ENCODE measurements around the gene AGO3. TPM values are rescaled to one million over a fixed set of nuclear protein-coding genes. Genes with fewer than 3 reads are reported as not detected.

Gene AGO3
- total and polyA plus RNA-seq, 10 of the 15 experiments (the other 5 are each of a cell fraction or from before 2014, with no cell fraction given), result 3.9 to 35.2 (median 12.5) TPM

- TF ChIP-seq RCOR1 (conservative IDR thresholded peaks at IDR 0.05; ENCODE audit: low read depth, low read length), result no peak
- no peak for TF ChIP-seq NRF1 (conservative IDR thresholded peaks at IDR 0.05; ENCODE audit: low read depth, low read length)
- TF ChIP-seq NR2C1 (IDR thresholded peaks at IDR 0.05), result no peak
- TF ChIP-seq CUX1 (IDR thresholded peaks at IDR 0.05; ENCODE audit: insufficient replicate concordance, low read depth, low read length), result no peak
- TF ChIP-seq RELB (IDR thresholded peaks at IDR 0.05; ENCODE audit: low read depth), result no peak
- no peak for TF ChIP-seq ZNF622 (IDR thresholded peaks at IDR 0.05)
- no peak for TF ChIP-seq CBFB (IDR thresholded peaks at IDR 0.05; ENCODE audit: low read depth)
- no peak for TF ChIP-seq ESRRA (IDR thresholded peaks at IDR 0.05; ENCODE audit: low read length)
- no peak for TF ChIP-seq PBX3 (IDR thresholded peaks at IDR 0.05; ENCODE audit: insufficient replicate concordance, low read depth, low read length)
- TF ChIP-seq CREB1 (IDR thresholded peaks at IDR 0.05; ENCODE audit: low read depth), result no peak
These were observed 146.2 kb downstream of the AGO3 start (continued) for GRCh38 chr1:36076979-36077573.
